HepG2 (cell line): ENCODE data around the gene MIEF2. TPM values are rescaled to one million over a fixed set of nuclear protein-coding genes. Genes with fewer than 3 reads are reported as not detected.

Source experiments
- ADNP ChIP-seq: sonication (generic); formaldehyde crosslinking; IDR thresholded peaks from 2 replicates; pipeline ENCODE4 v1.4.0; 2020; ENCODE audit warnings: missing genetic modification reagents
- AGO1 ChIP-seq: fragments of 200-400 bp; formaldehyde crosslinking; IDR thresholded peaks from 2 replicates; pipeline ENCODE4 v1.6.1; 2017; ENCODE audit warnings: mild to moderate bottlenecking, low read depth, low read length, moderate library complexity; ENCODE audit not compliant: poor library complexity, severe bottlenecking
- AGO2 ChIP-seq: fragments of 200-400 bp; formaldehyde crosslinking; optimal IDR thresholded peaks from 2 replicates; pipeline ENCODE3; 2017; ENCODE audit warnings: mild to moderate bottlenecking, low read depth, low read length, moderate library complexity
- ARID2 ChIP-seq: sonication (generic); formaldehyde crosslinking; IDR thresholded peaks from 2 replicates; pipeline ENCODE4 v1.8.1; 2022; ENCODE audit warnings: mild to moderate bottlenecking, missing genetic modification reagents, borderline replicate concordance
- CENPBD1 ChIP-seq: sonication (generic); formaldehyde crosslinking; IDR thresholded peaks from 2 replicates; pipeline ENCODE4 v1.8.0; 2022; ENCODE audit warnings: missing genetic modification reagents, low read depth, mild to moderate bottlenecking, borderline replicate concordance
- CREB3 ChIP-seq: sonication (generic); formaldehyde crosslinking; IDR thresholded peaks from 2 replicates; pipeline ENCODE4 v1.5.0; 2020; ENCODE audit warnings: missing genetic modification reagents
- E2F5 ChIP-seq: sonication (generic); formaldehyde crosslinking; conservative IDR thresholded peaks from 2 replicates; pipeline ENCODE4 v1.4.0; 2020; ENCODE audit warnings: missing genetic modification reagents
- FOXK2 ChIP-seq: fragments of 450-650 bp; IDR thresholded peaks from 2 replicates; pipeline ENCODE4 v1.6.1; 2016
- HNF1A ChIP-seq, 2 experiments: sonication (generic) in 1 of 2; formaldehyde crosslinking in 1 of 2; IDR thresholded peaks; 2 replicates each; pipeline versions ENCODE4 v1.4.0 to v1.6.1; 2016 to 2020; ENCODE audit warnings: borderline replicate concordance in 1 of 2, low read depth in 1 of 2, mild to moderate bottlenecking in 1 of 2, missing genetic modification reagents in 1 of 2
- SAFB2 ChIP-seq: sonication (generic); formaldehyde crosslinking; IDR thresholded peaks from 2 replicates; pipeline ENCODE4 v1.5.1; 2020; ENCODE audit warnings: missing genetic modification reagents, low read depth, mild to moderate bottlenecking, borderline replicate concordance
- SETDB1 ChIP-seq: sonication (generic); formaldehyde crosslinking; IDR thresholded peaks from 2 replicates; pipeline ENCODE4 v1.5.1; 2020; ENCODE audit warnings: missing genetic modification reagents, mild to moderate bottlenecking, borderline replicate concordance
- ZNF280D ChIP-seq: sonication (generic); formaldehyde crosslinking; IDR thresholded peaks from 2 replicates; pipeline ENCODE4 v1.5.1; 2020; ENCODE audit warnings: mild to moderate bottlenecking, missing genetic modification reagents
- ZNF431 ChIP-seq: sonication (generic); formaldehyde crosslinking; IDR thresholded peaks from 2 replicates; pipeline ENCODE4 v1.9.0; 2022; ENCODE audit warnings: missing genetic modification reagents, low read depth, mild to moderate bottlenecking, borderline replicate concordance
- polyA plus RNA-seq, 8 experiments: library from polyadenylated mRNA; depleted of rRNA in 3 of 8; stranded (reverse) in 7 of 8; unstranded in 1 of 8; fragments of >200 nt; fragmentation: Illumina TruSeq in 4 of 8; extraction: Trizol in 4 of 8; gene quantifications; 2 replicates each; pipeline versions ENCODE4 v1.2.1 to v1.2.3, GENCODE V29; 2011 to 2016; ENCODE audit warnings: low read depth in 4 of 8, missing spikeins in 1 of 8, mixed read lengths in 1 of 8; ENCODE audit not compliant: insufficient read depth in 1 of 8
- total RNA-seq, 5 experiments: library from RNA; depleted of rRNA; stranded (reverse); fragments of >200 nt; fragmentation: Illumina TruSeq; extraction: Trizol; gene quantifications; 2 replicates each; pipeline ENCODE4 v1.2.3, GENCODE V29; 2016; ENCODE audit warnings: low read depth in 1 of 5

MIEF2 gene
- total and polyA plus RNA-seq, 2 of the 13 experiments (the other 11 are each of a cell fraction or from before 2014, with no cell fraction given): 6.0 to 8.0 TPM

- TF ChIP-seq FOXK2 (no peak), ZNF431 (CRISPR knock-in tag) (no peak), ZNF280D (CRISPR knock-in tag) (no peak), HNF1A (IDR thresholded peaks at IDR 0.05; ENCODE audit: low read depth) (no peak), HNF1A (CRISPR knock-in tag; IDR thresholded peaks at IDR 0.05; ENCODE audit: borderline replicate concordance) (no peak), AGO2 (peak; percentile 49), SETDB1 (CRISPR knock-in tag) (no peak), SAFB2 (CRISPR knock-in tag) (no peak), E2F5 (no peak), AGO1 (no peak), CREB3 (CRISPR knock-in tag) (no peak), ARID2 (no peak), ADNP (CRISPR knock-in tag) (no peak), CENPBD1 (CRISPR knock-in tag) (no peak)
Measured at GRCh38 chr17:18267366-18267765, 6.9 kb downstream of the MIEF2 start (continued).
